ENCODE results near the gene CFAP91. TPM values are rescaled to one million over a fixed set of nuclear protein-coding genes. Genes with fewer than 3 reads are reported as not detected.
"Not testable (repeated sequence)": the region's sequence is repeated elsewhere in the genome, so short reads cannot be mapped to it uniquely, and the experiment has no call there.

Gene CFAP91
- total RNA-seq, 2 donors from 2014 or later, result 0.58 to 0.91 TPM

DNA sequence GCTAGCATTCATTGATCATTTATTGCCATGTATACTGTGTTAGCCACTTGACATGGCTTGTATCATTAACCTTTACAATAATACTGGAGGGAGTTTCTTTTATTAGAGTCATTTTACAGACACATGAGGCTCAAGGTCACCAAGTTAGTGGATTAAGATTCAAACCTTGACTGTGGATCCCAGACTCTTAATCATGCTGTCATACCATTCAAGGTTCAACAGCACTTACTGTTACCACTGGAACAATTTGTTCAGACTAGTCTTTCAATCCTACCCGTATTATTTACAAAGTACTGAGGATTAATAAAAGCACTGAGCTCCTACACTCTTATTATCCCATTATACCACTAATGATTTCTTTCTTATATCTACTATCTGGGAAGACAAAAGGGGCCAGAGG lies 26.8 kb upstream of the CFAP91 start:
- ATAC-seq, result no peak
- DNase-seq, result no peak
- intact Hi-C loops (cut with DNase I), result loop anchor here in 1 of 2 donors (5.0 kb wide), 2 partner anchors 94 to 179 kb away; partner anchors contain the start of gene TIMMDC1

DNA sequence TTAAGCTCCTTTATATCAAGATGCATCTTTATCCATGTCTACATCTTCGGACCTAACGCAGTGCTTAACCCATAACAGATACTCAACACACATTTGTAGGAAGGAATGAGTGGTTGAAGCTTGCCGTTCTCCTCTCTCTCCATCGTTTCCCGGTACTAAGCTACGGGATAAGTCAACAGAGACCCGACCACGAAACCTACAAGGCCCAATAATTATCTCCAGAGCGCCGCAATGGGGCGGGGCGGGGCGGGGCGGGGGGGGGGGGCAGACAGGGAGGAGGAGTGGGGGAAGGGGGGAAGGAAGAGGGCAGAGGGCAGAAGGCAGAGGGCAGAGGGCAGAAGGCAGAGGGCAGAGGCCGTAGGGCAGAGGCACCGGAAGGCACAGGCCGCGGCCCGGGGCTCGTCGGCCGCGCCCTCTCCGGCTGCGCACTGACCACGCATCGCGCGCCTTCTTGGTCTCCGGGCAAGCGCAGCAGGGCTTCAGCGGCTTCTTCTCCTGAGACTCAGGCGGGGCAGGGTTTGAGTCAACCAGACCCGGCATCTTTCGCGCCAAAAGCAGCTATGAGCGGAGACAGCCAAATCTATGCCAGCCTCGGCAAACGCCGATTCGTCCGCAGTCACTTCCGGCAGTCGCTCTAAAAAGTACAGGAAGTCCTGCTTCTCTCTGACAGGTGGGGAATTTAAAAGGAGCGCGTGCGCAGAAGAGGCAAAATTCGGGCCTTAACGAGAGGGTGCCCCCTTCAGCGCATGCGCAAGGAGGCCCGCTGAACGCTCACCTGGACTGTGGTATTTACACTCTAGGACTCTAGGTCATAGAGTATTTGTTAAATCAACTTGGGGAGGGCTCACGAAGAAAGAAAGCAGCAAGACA lies 25.8 kb upstream of the CFAP91 start, which contains the start of gene COX17:
Gene COX17, minus strand, starts transcription at position 636 of the 870 bp plus-strand sequence. Its CDS starts 96 bp downstream, at position 540.
- DNase-seq, result peak; percentile 96
- intact Hi-C loops (cut with DNase I), result loop anchor here in 1 of 2 donors (5.0 kb wide), 2 partner anchors 95 to 180 kb away; partner anchors contain the start of gene TIMMDC1
- peak; percentile 94 to 95 for ATAC-seq

DNA sequence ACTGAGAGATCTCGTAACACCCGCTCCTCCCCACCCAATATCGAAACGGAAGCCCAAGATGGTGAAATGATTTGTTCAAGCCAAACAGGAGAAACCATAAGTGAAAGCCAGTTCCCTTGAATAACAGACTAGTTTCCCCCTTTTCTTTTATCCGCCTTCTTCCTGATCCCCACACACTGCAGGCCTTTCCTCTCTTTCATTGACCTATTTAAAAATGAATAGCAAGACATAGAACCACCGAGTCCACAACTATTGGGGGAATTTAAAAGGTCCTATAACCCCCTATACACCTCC lies 25.2 kb upstream of the CFAP91 start:
- ATAC-seq (no peak), DNase-seq (no peak)
- intact Hi-C loops (cut with DNase I), result loop anchor here in 1 of 2 donors (5.0 kb wide), 2 partner anchors 95 to 180 kb away; partner anchors contain the start of gene TIMMDC1

DNA sequence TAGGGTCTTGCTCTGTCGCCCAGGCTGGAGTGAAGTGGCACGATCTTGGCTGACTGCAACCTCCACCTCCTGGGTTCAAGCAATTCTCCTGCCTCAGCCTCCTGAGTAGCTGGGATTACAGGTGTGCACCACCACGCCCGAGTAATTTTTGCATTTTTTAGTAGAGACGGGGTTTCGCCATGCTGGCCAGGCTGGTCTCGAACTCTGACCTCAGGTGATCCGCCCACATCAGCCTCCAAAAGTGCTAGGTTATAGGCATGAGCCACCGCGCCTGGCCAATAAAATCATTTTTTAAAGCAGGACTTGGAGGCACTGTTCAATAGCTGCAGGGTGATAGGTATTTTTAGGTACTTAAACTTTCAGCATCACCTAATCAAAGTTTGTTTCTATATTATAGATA lies 24.6 kb upstream of the CFAP91 start:
- DNase-seq, ATAC-seq: not testable (repeated sequence)
- intact Hi-C loops (cut with DNase I), result loop anchor here in 1 of 2 donors (5.0 kb wide), 2 partner anchors 96 to 181 kb away; partner anchors contain the start of gene TIMMDC1

DNA sequence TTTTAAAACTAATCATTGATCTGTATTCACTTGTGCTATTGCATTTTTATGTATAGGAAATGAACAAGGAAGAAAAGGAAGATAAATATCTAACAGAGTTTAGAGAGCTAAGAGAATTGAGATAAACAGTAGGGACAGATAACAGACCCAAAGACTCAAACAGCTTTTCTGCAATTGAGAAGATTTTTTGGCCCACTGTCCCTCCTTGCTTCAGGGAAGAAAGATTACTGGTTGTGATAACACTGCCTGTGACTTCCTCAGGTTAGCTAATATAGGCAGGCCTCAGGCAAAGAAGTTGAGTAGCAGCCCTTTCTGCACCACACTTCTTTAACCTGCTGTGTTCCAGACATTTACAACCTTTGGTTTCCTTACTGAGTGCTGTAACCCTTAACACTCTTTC lies 22.9 kb upstream of the CFAP91 start:
- no peak for ATAC-seq
- intact Hi-C loops (cut with DNase I), result loop anchor here in 1 of 2 donors (5.0 to 10.0 kb wide), 6 partner anchors 98 to 535 kb away; partner anchors contain the start of genes TEX55 and TIMMDC1

DNA sequence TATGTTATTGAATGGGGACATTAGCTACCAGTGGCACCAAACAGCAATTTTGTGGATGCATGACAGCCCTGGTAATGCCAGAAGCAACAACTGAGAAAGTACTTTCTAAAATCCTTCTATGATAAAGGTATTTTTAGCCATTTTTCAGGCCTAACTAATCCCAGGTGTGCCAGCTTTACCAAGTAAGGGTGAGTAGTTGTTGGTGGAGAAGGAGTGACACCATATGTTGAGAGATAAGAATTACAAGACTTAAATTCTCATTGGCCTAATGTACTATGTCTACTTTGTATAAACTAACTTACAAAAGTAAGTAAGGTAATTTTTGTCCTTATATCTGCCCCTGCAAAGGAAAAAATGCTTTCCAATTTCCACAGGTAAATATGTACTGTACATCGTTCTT lies 21.5 kb upstream of the CFAP91 start:
- ATAC-seq (no peak), DNase-seq (no peak)
- intact Hi-C loops (cut with DNase I), result loop anchor here in 1 of 2 donors (5.0 to 10.0 kb wide), 4 partner anchors 159 to 536 kb away; partner anchors contain the start of gene TEX55

More for the DNA sequence above, 22.9 kb upstream of the CFAP91 start:
- DNase-seq, result no peak

DNA sequence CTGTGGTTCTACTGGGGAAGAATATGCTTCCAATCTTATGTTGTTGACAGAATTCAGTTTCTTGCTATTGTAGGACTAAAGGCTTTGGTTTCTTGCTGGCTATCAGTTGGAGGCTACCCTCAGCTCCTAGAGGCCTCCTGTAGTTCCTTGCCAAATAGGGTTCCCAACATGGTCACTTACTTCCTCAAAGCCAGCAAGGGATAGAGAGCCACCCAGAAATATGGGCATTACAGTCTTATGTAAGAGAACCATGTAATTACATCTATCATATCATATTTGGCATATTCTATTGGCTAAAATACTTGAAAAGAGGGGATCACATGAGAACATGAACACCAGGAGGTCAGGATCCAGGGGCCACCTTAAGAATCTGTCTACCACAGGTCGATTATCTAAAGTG lies 19.4 kb upstream of the CFAP91 start:
- no peak for DNase-seq
- intact Hi-C loops (cut with DNase I), result loop anchor here in 1 of 2 donors (5.0 to 10.0 kb wide), 4 partner anchors 161 to 539 kb away; partner anchors contain the start of gene TEX55
- ATAC-seq, result no peak

DNA sequence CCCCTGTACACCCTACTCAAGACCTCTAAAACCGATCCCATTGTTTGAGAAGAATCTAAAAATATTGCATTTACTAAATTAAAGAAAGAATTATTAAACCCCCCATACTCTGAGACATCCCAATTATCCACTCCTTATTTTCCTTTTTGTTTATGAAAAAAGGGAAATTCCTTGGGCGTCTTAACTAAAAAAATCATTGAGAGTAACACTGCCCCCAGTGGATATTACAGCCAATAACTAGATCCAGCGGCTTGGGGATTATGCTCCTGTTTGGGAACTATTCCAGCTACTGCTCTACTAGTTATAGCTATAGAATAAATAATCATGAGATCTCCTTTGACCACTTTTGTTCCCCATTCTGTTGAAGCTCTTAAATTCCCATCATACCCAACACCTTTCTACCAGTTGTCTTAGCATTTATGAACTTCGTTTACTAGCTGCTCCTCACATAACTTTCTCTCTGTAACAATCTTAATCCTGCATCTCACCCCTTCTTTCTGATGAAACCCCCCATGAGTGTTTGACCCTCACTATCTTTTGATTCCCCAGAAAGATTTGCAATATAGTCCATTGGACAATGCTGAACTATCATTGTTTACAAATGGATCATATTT lies 12.7 kb upstream of the CFAP91 start:
- intact Hi-C loops (cut with DNase I), result no loop called here
- no peak for ATAC-seq
- DNase-seq, result no peak

DNA sequence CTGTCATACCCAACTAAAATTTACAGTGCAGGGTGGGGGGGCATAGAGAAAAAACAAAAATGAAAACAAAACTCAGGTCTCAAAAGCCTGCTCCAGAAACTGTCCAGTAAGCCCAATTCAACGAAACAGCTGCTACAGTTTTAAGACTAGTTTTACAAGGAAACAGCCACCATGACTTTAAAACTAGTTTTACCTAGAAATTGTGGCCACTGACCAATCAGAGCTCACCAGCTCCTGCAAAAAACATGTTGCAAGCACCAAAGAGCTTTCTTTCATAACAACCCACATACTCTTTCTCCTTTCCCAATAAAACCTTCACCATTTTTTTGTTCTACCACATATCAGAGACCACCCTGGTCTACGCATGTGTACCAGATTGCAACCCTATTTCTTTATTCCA lies 7.3 kb upstream of the CFAP91 start:
- intact Hi-C loops (cut with DNase I), result no loop called here
- DNase-seq (no peak), ATAC-seq (no peak)

DNA sequence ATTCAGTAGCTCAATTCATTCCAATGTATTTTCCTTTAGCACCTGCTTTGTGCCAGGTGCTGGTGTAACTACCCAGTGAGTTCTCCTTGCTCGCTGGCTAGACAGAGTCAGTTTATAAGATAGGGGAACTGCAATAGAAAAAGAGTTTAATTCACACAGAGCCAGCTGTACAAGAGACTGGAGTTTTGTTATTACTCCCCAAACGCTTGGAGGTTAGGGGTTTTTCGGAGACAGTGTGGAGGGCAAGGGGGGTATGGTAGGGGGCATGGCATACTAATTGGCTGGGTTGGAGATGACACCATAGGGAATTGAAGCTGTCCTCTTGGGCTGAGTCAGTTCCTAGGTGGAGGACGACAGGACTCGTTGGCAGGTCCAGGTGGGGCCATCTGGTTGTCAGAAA lies 5.4 kb upstream of the CFAP91 start:
- no peak for DNase-seq
- ATAC-seq, result no peak
- intact Hi-C loops (cut with DNase I), result no loop called here

DNA sequence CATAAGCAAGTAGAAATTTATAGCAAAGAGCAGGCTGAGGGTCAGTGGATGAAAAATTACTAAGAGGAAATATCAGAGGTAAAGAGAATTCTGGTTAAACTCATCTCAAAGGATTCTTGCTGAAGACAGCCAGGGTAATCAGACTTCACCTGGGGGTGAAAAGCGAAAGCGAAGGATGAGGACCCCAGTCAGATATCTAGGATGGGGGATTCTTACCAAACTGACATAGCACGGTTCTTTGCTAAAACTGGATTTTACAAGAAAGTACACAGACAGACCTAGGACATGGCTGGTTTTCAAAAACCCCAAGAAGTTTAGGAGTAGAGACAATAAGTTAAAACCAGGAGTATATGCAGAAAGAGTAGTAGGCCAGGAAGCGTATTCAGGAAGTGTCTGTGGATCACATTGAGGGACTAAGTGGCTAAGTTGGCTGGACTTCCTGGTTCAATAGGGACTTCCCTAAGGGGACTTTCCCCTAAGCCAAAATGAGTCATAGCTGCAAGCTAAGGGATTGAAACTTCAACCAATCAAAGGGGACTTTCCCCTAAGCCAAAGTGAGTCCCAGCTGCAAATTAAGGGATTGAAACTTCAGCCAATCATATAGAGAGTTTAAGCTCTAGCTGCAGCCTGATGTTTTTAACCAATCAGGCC lies 2.4 kb upstream of the CFAP91 start:
- ATAC-seq (no peak), DNase-seq (no peak)
- intact Hi-C loops (cut with DNase I), result no loop called here

DNA sequence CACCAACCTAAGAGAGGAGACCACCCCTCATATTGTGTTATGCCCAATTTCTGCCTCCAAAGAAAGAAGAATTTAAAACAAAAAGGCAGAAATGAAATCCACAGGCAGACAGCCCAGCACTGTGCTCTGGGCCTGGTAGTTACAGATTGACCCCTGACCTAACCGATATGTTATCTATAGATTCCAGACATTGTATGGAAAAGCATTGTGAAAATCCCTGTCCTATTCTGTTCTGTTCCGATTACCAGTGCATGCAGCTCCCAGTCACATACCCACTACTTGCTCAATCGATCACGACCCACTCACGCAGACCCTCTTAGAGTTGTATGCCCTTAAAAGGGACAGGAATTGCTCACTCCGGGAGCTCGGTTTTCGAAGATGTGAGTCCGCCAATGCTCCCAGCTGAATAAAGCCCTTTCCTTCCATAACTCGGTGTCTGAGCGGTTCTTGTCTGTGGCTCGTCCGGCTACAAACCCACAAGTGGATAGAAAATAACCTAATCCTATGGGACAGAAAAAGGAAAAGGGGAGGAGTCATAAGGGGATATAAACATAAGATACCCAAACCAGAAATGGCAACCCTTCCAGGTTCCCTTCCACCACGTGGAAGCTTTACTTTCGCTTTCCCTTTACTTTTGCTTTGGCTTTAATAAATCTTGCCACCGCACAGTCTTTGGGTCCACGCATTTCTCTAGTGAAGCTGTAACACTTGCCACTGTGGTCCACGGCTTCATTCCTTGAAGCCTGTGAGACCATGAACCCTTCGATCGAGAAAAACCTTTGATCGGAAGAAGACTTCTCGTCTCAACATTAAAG lies 1.7 kb upstream of the CFAP91 start:
- ATAC-seq, result no peak
- intact Hi-C loops (cut with DNase I), result no loop called here
- DNase-seq, result no peak

DNA sequence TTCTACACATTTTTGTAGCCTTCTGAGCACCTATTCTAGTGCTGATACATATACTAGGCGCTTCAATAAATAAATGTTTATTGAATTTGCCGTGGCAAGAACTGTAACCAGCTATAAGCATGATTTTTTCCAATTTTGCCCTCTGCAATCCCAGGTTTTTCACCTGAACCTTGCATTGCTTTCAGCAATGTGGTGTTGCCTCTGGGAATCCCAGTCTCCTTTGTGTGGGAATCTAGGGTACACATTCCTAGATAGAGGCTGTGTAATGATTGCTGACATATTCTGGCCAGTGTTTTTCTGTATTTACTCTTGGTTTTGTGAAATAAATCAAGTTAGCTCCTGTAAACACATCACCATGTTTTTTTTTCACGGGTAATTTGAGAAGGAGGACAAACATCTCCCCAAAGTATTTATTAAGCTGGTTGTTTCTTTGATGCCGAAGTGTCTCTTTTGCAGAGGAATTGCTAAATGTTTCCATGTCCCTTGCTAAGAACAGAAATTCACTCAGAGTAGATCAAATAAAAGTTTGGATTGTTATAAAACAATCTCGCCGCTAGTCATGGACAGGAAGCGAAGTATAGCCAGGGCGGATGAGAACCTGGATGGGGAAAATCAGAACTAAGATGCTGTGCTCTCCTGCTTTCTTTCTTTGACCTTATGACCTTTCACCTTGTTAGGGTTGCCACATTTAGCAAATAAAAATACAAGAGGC lies 1.2 kb downstream of the CFAP91 start:
- ATAC-seq (no peak), DNase-seq (no peak)
- intact Hi-C loops (cut with DNase I), result no loop called here

DNA sequence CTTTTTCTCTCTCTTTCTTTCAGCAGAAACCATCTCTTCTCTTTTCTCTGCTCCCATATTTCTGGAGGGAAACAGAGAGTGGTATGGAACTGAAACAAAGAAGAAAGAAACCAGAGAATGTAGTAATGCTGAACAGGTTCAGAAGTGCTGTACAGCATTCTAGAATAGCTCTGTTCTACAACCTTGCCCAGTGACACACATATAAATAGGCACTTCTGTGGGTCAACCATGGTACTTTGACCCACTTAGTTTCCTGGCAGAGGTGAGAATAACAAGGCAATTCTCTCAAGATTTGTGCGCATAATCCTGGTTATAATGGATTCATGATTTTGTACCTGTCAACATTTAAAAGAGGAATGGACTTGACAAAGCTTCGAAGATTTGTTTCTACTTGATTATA lies 12.3 kb downstream of the CFAP91 start:
- DNase-seq (no peak), ATAC-seq (no peak)
- intact Hi-C loops (cut with DNase I), result no loop called here

DNA sequence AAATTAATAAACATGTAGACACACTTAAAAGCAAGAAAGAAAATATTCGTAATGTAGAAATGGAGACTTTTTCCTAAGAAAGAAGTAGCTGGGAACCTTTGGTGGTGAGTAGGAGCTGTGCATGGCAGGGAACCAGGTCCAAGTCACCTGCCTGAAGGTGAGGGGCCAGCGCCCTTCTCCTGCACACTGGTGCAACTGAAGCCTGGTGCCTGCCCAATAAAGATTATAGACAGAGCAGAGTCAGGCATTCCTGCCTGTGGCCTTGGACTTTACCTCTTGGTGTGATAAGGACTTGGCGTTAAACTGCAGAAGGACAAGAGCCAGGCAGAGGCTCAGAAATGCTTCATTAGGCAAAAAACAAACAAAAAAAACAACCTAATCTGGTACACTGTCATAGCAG lies 14.2 kb downstream of the CFAP91 start:
- DNase-seq (no peak), ATAC-seq (no peak)
- intact Hi-C loops (cut with DNase I), result no loop called here

DNA sequence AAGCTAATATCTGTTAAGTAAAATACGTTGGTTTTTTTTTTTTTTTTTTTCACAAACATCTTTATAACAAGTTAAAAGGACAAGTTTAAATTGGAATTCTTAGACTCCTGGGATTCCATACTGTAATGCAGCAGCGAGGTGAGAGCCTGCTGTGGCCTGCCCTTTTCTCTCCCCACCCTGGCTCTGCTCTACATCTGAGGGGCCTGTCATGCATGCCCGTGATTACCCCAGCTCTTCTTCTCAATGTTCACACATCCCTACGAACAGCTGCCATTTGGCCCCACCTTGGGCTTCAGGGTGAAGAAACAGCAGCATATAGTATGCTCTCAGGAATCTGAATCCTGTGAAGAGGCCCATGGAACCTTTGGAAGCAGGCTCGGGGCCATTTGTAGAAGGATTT lies 14.7 kb downstream of the CFAP91 start:
- no peak for DNase-seq
- intact Hi-C loops (cut with DNase I), result no loop called here

DNA sequence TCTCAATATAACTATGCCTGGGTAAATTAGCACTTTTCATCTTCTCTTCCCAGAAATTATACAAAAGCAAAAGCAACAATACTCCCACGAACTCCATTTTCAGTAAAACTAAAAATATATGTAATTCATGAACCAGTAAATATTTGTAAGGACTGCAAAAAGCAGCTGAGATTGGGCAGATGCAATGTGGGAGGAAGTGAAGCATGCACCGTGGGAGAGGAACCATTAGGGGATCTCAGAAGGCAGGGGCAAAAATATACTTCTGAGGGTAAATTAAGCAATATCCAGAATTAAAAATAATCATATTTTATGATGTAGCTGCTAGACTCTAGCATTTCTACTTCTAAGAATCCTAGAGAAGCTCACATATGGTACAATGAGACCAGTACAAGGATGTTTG lies 20.2 kb downstream of the CFAP91 start:
- intact Hi-C loops (cut with DNase I), result no loop called here
- DNase-seq (no peak), ATAC-seq (no peak)

More for the DNA sequence above, 14.7 kb downstream of the CFAP91 start:
- no peak for ATAC-seq

DNA sequence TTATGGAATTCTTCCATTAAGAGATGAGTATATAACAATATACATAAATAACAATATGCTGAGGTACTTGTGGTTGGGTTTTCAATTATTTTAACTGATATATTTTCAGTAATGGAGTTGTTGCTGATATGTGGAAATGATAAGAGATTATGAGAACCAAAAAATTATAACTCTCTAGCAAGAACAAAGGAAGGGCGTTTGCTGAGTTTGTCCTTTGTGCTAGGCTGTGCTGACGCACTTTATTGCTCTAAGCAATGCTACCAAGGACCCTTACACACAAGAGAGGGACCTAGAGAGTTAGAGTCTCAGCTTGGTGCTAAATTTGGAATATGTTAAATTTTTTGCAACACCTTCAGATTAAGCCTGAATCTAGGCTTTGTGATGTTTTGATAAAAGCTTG lies 24.1 kb downstream of the CFAP91 start:
- no peak for ATAC-seq
- DNase-seq, result no peak
- intact Hi-C loops (cut with DNase I), result no loop called here
